HepG2 (cell line): ENCODE data around the gene EEF1A2. TPM values are rescaled to one million over a fixed set of nuclear protein-coding genes. Genes with fewer than 3 reads are reported as not detected.

Experiments used
- BCLAF1 ChIP-seq: fragments of 450-650 bp; IDR thresholded peaks from 2 replicates; pipeline ENCODE4 v1.6.1; 2017; ENCODE audit warnings: mild to moderate bottlenecking
- DNMT1 ChIP-seq: sonication (generic); formaldehyde crosslinking; IDR thresholded peaks from 2 replicates; pipeline ENCODE4 v1.5.1; 2020; ENCODE audit warnings: mild to moderate bottlenecking, missing genetic modification reagents
- EEA1 ChIP-seq: sonication (generic); formaldehyde crosslinking; IDR thresholded peaks from 2 replicates; pipeline ENCODE4 v1.5.1; 2020; ENCODE audit warnings: mild to moderate bottlenecking, missing genetic modification reagents, borderline replicate concordance
- HIVEP1 ChIP-seq: sonication (generic); formaldehyde crosslinking; IDR thresholded peaks from 2 replicates; pipeline ENCODE4 v1.4.0; 2020; ENCODE audit warnings: mild to moderate bottlenecking, missing genetic modification reagents
- KDM3A ChIP-seq: IDR thresholded peaks from 2 replicates; pipeline ENCODE4 v1.6.1; 2018; ENCODE audit warnings: low read depth, missing compliant biosample characterization
- RAD51 ChIP-seq: fragments of 450-650 bp; IDR thresholded peaks from 2 replicates; pipeline ENCODE4 v1.6.1; 2016; ENCODE audit warnings: borderline replicate concordance
- ZNF30 ChIP-seq: sonication (generic); formaldehyde crosslinking; IDR thresholded peaks from 2 replicates; pipeline ENCODE4 v1.5.0; 2020; ENCODE audit warnings: mild to moderate bottlenecking, missing genetic modification reagents
- polyA plus RNA-seq, 8 experiments: library from polyadenylated mRNA; depleted of rRNA in 3 of 8; stranded (reverse) in 7 of 8; unstranded in 1 of 8; fragments of >200 nt; fragmentation: Illumina TruSeq in 4 of 8; extraction: Trizol in 4 of 8; gene quantifications; 2 replicates each; pipeline versions ENCODE4 v1.2.1 to v1.2.3, GENCODE V29; 2011 to 2016; ENCODE audit warnings: low read depth in 4 of 8, missing spikeins in 1 of 8, mixed read lengths in 1 of 8; ENCODE audit not compliant: insufficient read depth in 1 of 8
- total RNA-seq, 5 experiments: library from RNA; depleted of rRNA; stranded (reverse); fragments of >200 nt; fragmentation: Illumina TruSeq; extraction: Trizol; gene quantifications; 2 replicates each; pipeline ENCODE4 v1.2.3, GENCODE V29; 2016; ENCODE audit warnings: low read depth in 1 of 5
- TF ChIP-seq, protein P1 (sequence below): sonication (generic); formaldehyde crosslinking; IDR thresholded peaks from 2 replicates; pipeline ENCODE4 v1.5.0; 2020; ENCODE audit warnings: missing genetic modification reagents, mild to moderate bottlenecking, borderline replicate concordance

EEF1A2 gene
- total and polyA plus RNA-seq, 2 of the 13 experiments (the other 11 are each of a cell fraction or from before 2014, with no cell fraction given) = 0.44 to 0.87 TPM

DNA sequence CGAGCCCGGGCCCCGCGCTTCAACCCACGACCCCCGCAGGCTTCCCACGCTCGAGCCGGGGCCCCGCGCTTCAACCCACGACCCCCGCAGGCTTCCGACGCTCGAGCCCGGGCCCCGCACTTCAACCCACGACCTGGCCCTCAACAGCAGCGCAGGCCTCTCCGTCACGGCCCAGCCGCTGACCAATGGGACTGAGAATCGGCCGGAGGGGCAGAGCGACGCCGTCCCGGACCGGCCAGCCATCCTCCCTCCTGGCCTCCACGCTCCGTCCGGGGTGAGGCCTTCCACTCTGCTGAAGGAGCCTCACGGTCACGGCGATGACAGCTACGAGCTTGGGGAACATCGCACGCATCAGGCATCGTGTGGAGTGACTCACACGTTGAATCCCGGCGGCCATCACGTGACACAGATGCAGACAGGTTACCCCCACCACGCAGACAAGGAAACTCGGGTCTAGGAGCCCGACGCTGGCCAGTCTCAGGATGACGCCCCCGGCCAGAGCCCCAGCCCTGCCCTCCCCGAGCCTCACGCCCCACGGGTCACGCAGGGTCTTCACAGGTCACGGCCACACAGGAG lies 32.5 kb downstream of the EEF1A2 start (continued):
- TF ChIP-seq, protein P1, sequence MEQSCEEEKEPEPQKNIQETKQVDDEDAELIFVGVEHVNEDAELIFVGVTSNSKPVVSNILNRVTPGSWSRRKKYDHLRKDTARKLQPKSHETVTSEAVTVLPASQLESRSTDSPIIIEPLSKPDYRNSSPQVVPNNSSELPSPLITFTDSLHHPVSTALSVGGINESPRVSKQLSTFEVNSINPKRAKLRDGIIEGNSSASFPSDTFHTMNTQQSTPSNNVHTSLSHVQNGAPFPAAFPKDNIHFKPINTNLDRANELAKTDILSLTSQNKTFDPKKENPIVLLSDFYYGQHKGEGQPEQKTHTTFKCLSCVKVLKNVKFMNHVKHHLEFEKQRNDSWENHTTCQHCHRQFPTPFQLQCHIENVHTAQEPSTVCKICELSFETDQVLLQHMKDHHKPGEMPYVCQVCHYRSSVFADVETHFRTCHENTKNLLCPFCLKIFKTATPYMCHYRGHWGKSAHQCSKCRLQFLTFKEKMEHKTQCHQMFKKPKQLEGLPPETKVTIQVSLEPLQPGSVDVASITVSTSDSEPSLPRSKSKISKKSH (CRISPR knock-in tag) = 0 out of 2 replicates have a peak, but pooled peaks have one; percentile 24
- TF ChIP-seq BCLAF1 (no peak), HIVEP1 (no peak), DNMT1 (CRISPR knock-in tag) (peak; percentile 71; the same call in 1 of the 2 replicates), ZNF30 (CRISPR knock-in tag) (no peak), RAD51 (peak; percentile 89), EEA1 (0 out of 2 replicates have a peak, but pooled peaks have one; percentile 44), KDM3A (no peak)
